HG02970 (cell line): ENCODE data around the gene AMACR.
"Not testable (repeated sequence)": the region's sequence is repeated elsewhere in the genome, so short reads cannot be mapped to it uniquely, and the experiment has no call there.

Source experiments
- ATAC-seq: cut with Tn5 transposase; IDR thresholded peaks from one replicate; pipeline ENCODE4 v1.9.1; 2021; ENCODE audit warnings: mild to moderate bottlenecking, moderate library complexity, moderate number of reproducible peaks; ENCODE audit not compliant: unreplicated experiment, low FRiP score

Gene AMACR

GRCh38 chr5:34010146-34010545 lies 2.3 kb upstream of the AMACR start:
- not testable (repeated sequence) for ATAC-seq

- ATAC-seq, result no peak
These were observed 1.8 kb upstream of the AMACR start for GRCh38 chr5:34009610-34010009.

GRCh38 chr5:34008802-34009201 lies 952 bp upstream of the AMACR start:
- no peak for ATAC-seq

GRCh38 chr5:34007201-34007620 lies 639 bp downstream of the AMACR start:
- ATAC-seq, result no peak

- no peak for ATAC-seq
These were observed 2.2 kb downstream of the AMACR start for GRCh38 chr5:34005681-34006080.

GRCh38 chr5:34005211-34005610 lies 2.6 kb downstream of the AMACR start:
- ATAC-seq, result no peak

- ATAC-seq, result no peak
These were observed 3.9 kb downstream of the AMACR start for GRCh38 chr5:34003941-34004340.

- no peak for ATAC-seq
These were observed 5.1 kb downstream of the AMACR start for GRCh38 chr5:34002629-34003328.

GRCh38 chr5:34001241-34001841 lies 6.5 kb downstream of the AMACR start:
- ATAC-seq, result no peak

GRCh38 chr5:33999978-34000377 lies 7.9 kb downstream of the AMACR start:
- ATAC-seq, result no peak

- no peak for ATAC-seq
These were observed 10.4 kb downstream of the AMACR start for GRCh38 chr5:33997331-33997983.

GRCh38 chr5:33995865-33996264 lies 12.0 kb downstream of the AMACR start:
- no peak for ATAC-seq

GRCh38 chr5:33994845-33995244 lies 13.0 kb downstream of the AMACR start:
- no peak for ATAC-seq

GRCh38 chr5:33992864-33993263 lies 15.0 kb downstream of the AMACR start:
- ATAC-seq, result no peak

- ATAC-seq, result no peak
These were observed 22.4 kb downstream of the AMACR start for GRCh38 chr5:33985447-33985846.

GRCh38 chr5:33984671-33985124 lies 23.2 kb downstream of the AMACR start, which contains the start of gene SLC45A2:
Gene SLC45A2, minus strand, starts transcription at chr5:33984693. Its CDS starts 110 bp downstream, at chr5:33984583.
- ATAC-seq, result no peak

GRCh38 chr5:33984178-33984577 lies 23.7 kb downstream of the AMACR start:
- ATAC-seq, result no peak

GRCh38 chr5:33981408-33982162 lies 26.3 kb downstream of the AMACR start:
- ATAC-seq, result no peak

GRCh38 chr5:33980030-33980429 lies 27.8 kb downstream of the AMACR start:
- no peak for ATAC-seq

GRCh38 chr5:33978306-33978705 lies 29.5 kb downstream of the AMACR start:
- no peak for ATAC-seq

- ATAC-seq, result no peak
These were observed 31.5 kb downstream of the AMACR start for GRCh38 chr5:33976307-33976706.
